IPS-15b (cell line): ENCODE results near the gene RPS6KA5.

Source experiments
- H3K27me3 ChIP-seq: one replicate; pipeline ENCODE4 v1.6.1; 2013; ENCODE audit warnings: low read length; ENCODE audit not compliant: control insufficient read depth, insufficient read depth
- H3K36me3 ChIP-seq: one replicate; pipeline ENCODE4 v1.6.1; 2013; ENCODE audit warnings: low read length; ENCODE audit not compliant: control insufficient read depth, insufficient read depth
- H3K4me1 ChIP-seq: one replicate; pipeline ENCODE4 v1.6.1; 2013; ENCODE audit warnings: mild to moderate bottlenecking, low read length; ENCODE audit not compliant: control insufficient read depth, insufficient read depth
- H3K4me3 ChIP-seq: one replicate; pipeline ENCODE4 v1.5.1; 2013; ENCODE audit warnings: low read depth, low read length
- H3K9ac ChIP-seq: one replicate; pipeline ENCODE4 v1.6.1; 2013; ENCODE audit warnings: low read depth, mild to moderate bottlenecking, low read length
- H3K9me3 ChIP-seq: one replicate; pipeline ENCODE4 v1.6.1; 2013; ENCODE audit warnings: mild to moderate bottlenecking, low read length; ENCODE audit not compliant: control insufficient read depth, insufficient read depth

RPS6KA5 gene

GRCh38 chr14:91021115-91021514 lies 39.3 kb downstream of the RPS6KA5 start:
- Histone ChIP-seq H3K9ac (no peak overlapping the region), H3K9me3 (no peaks in the 10 kb centered on the region), H3K4me3 (no peak overlapping the region), H3K27me3 (no peaks in the 10 kb centered on the region), H3K4me1 (no peaks in the 10 kb centered on the region), H3K36me3 (no peaks in the 10 kb centered on the region)

GRCh38 chr14:91019673-91020072 lies 40.8 kb downstream of the RPS6KA5 start:
- no peak overlapping the region for H3K4me3 ChIP-seq
- H3K36me3 ChIP-seq = no peaks in the 10 kb centered on the region
- no peaks in the 10 kb centered on the region for H3K9me3 ChIP-seq
- no peak overlapping the region for H3K9ac ChIP-seq
- H3K4me1 ChIP-seq = no peaks in the 10 kb centered on the region
- H3K27me3 ChIP-seq = no peaks in the 10 kb centered on the region

- H3K27me3 ChIP-seq = no peaks in the 10 kb centered on the region
- no peaks in the 10 kb centered on the region for H3K36me3 ChIP-seq
- no peak overlapping the region for H3K4me3 ChIP-seq
Measured at GRCh38 chr14:91018481-91018880, 42.0 kb downstream of the RPS6KA5 start.

GRCh38 chr14:91016800-91017410 lies 43.5 kb downstream of the RPS6KA5 start:
- H3K4me3 ChIP-seq = no peak overlapping the region
- no peak overlapping the region for H3K9ac ChIP-seq
- no peaks in the 10 kb centered on the region for H3K27me3 ChIP-seq
- H3K36me3 ChIP-seq = no peaks in the 10 kb centered on the region
- H3K9me3 ChIP-seq = no peaks in the 10 kb centered on the region
- no peaks in the 10 kb centered on the region for H3K4me1 ChIP-seq

More at GRCh38 chr14:91018481-91018880, 42.0 kb downstream of the RPS6KA5 start:
- Histone ChIP-seq H3K9me3 (no peaks in the 10 kb centered on the region), H3K9ac (no peak overlapping the region), H3K4me1 (no peaks in the 10 kb centered on the region)

GRCh38 chr14:91015435-91015834 lies 45.0 kb downstream of the RPS6KA5 start:
- Histone ChIP-seq H3K9me3 (no peaks in the 10 kb centered on the region), H3K9ac (no peak overlapping the region), H3K4me3 (no peak overlapping the region), H3K27me3 (no peaks in the 10 kb centered on the region), H3K4me1 (no peaks in the 10 kb centered on the region), H3K36me3 (no peaks in the 10 kb centered on the region)

- no peaks in the 10 kb centered on the region for H3K27me3 ChIP-seq
- no peak overlapping the region for H3K9ac ChIP-seq
- H3K4me3 ChIP-seq = no peak overlapping the region
- H3K36me3 ChIP-seq = no peaks in the 10 kb centered on the region
- no peaks in the 10 kb centered on the region for H3K4me1 ChIP-seq
- no peaks in the 10 kb centered on the region for H3K9me3 ChIP-seq
Measured at GRCh38 chr14:91012045-91012444, 48.4 kb downstream of the RPS6KA5 start.

- no peak overlapping the region for H3K4me3 ChIP-seq
- H3K27me3 ChIP-seq = no peaks in the 10 kb centered on the region
- H3K9me3 ChIP-seq = no peaks in the 10 kb centered on the region
- H3K9ac ChIP-seq = no peak overlapping the region
- no peaks in the 10 kb centered on the region for H3K4me1 ChIP-seq
- H3K36me3 ChIP-seq = no peaks in the 10 kb centered on the region
Measured at GRCh38 chr14:91010153-91010533, 50.3 kb downstream of the RPS6KA5 start.

GRCh38 chr14:91009501-91010152 lies 50.8 kb downstream of the RPS6KA5 start:
- Histone ChIP-seq H3K4me1 (no peaks in the 10 kb centered on the region), H3K36me3 (no peaks in the 10 kb centered on the region), H3K9me3 (no peaks in the 10 kb centered on the region), H3K9ac (no peak overlapping the region), H3K27me3 (no peaks in the 10 kb centered on the region), H3K4me3 (no peak overlapping the region)

GRCh38 chr14:91008759-91009409 lies 51.6 kb downstream of the RPS6KA5 start:
- no peaks in the 10 kb centered on the region for H3K4me1 ChIP-seq
- H3K9me3 ChIP-seq = no peaks in the 10 kb centered on the region
- no peak overlapping the region for H3K4me3 ChIP-seq
- H3K9ac ChIP-seq = no peak overlapping the region
- no peaks in the 10 kb centered on the region for H3K27me3 ChIP-seq
- no peaks in the 10 kb centered on the region for H3K36me3 ChIP-seq

GRCh38 chr14:91005716-91006115 lies 54.7 kb downstream of the RPS6KA5 start:
- Histone ChIP-seq H3K4me1 (no peaks in the 10 kb centered on the region), H3K9ac (no peak overlapping the region), H3K36me3 (no peaks in the 10 kb centered on the region), H3K9me3 (no peaks in the 10 kb centered on the region), H3K4me3 (no peak overlapping the region), H3K27me3 (no peaks in the 10 kb centered on the region)

- Histone ChIP-seq H3K4me1 (no peaks in the 10 kb centered on the region), H3K4me3 (no peak overlapping the region), H3K27me3 (no peaks in the 10 kb centered on the region), H3K9me3 (no peaks in the 10 kb centered on the region), H3K36me3 (no peaks in the 10 kb centered on the region), H3K9ac (no peak overlapping the region)
Measured at GRCh38 chr14:91004987-91005386, 55.5 kb downstream of the RPS6KA5 start.

GRCh38 chr14:90999299-90999698 lies 61.1 kb downstream of the RPS6KA5 start:
- Histone ChIP-seq H3K4me3 (no peak overlapping the region), H3K27me3 (no peaks in the 10 kb centered on the region), H3K9me3 (no peaks in the 10 kb centered on the region), H3K9ac (no peak overlapping the region), H3K4me1 (peaks cover 5% of the 10 kb centered on the region), H3K36me3 (no peaks in the 10 kb centered on the region)
